ENCODE data around the gene UGT1A10. TPM values are rescaled to one million over a fixed set of nuclear protein-coding genes. Genes with fewer than 3 reads are reported as not detected.

Gene UGT1A10
- total RNA-seq, 1 donor: not detected

- Histone ChIP-seq H3K4me2 (ENCODE audit: insufficient read depth, low read length) (no peak within 1 kb of the TSS), H3K9me3 (ENCODE audit: low read depth, low read length) (no peaks in the 10 kb centered on the region), H2AFZ (ENCODE audit: low read length) (no peak within 1 kb of the TSS), H3K27me3 (ENCODE audit: insufficient read depth, low read length) (no peaks in the 10 kb centered on the region), H3K36me3 (ENCODE audit: insufficient read depth, low read length) (no peaks in the 10 kb centered on the region), H3K79me2 (ENCODE audit: insufficient read depth, low read length) (no peaks in the 10 kb centered on the region), H3K4me3 (ENCODE audit: insufficient read depth, low read length) (no peak within 1 kb of the TSS), H4K20me1 (ENCODE audit: insufficient read depth, low read length) (no peaks in the 10 kb centered on the region), H3K4me1 (ENCODE audit: insufficient read depth, low read length) (no peaks in the 10 kb centered on the region), H3K27ac (ENCODE audit: low read depth, low read length) (no peak within 1 kb of the TSS)
- TF ChIP-seq CTCF (IDR thresholded peaks at IDR 0.05; ENCODE audit: extremely low read depth, low read depth, low read length): no peak
- no peak for DNase-seq (ENCODE audit: insufficient read length, low spot score, missing footprints)
Observed at GRCh38 chr2:233681521-233682099, 45.4 kb downstream of the UGT1A10 start, which contains the start of gene UGT1A7. TSS of gene UGT1A7 (plus strand) at chr2:233681901. CDS start at chr2:233681938, 37 bp downstream.

GRCh38 chr2:233684640-233685039 lies 48.4 kb downstream of the UGT1A10 start:
- no peak overlapping the region for H3K27ac ChIP-seq (ENCODE audit: low read depth, low read length)
- H3K79me2 ChIP-seq (ENCODE audit: insufficient read depth, low read length): no peaks in the 10 kb centered on the region
- no peaks in the 10 kb centered on the region for H3K4me1 ChIP-seq (ENCODE audit: insufficient read depth, low read length)
- H2AFZ ChIP-seq (ENCODE audit: low read length): no peak overlapping the region
- DNase-seq (ENCODE audit: insufficient read length, low spot score, missing footprints): no peak
- no peaks in the 10 kb centered on the region for H3K9me3 ChIP-seq (ENCODE audit: low read depth, low read length)
- no peaks in the 10 kb centered on the region for H3K36me3 ChIP-seq (ENCODE audit: insufficient read depth, low read length)
- no peaks in the 10 kb centered on the region for H4K20me1 ChIP-seq (ENCODE audit: insufficient read depth, low read length)
- H3K4me2 ChIP-seq (ENCODE audit: insufficient read depth, low read length): no peak overlapping the region
- H3K4me3 ChIP-seq (ENCODE audit: insufficient read depth, low read length): no peak overlapping the region
- H3K27me3 ChIP-seq (ENCODE audit: insufficient read depth, low read length): no peaks in the 10 kb centered on the region
- TF ChIP-seq CTCF (IDR thresholded peaks at IDR 0.05; ENCODE audit: extremely low read depth, low read depth, low read length): no peak

GRCh38 chr2:233686928-233687327 lies 50.7 kb downstream of the UGT1A10 start:
- no peak overlapping the region for H3K27ac ChIP-seq (ENCODE audit: low read depth, low read length)
- H3K36me3 ChIP-seq (ENCODE audit: insufficient read depth, low read length): no peaks in the 10 kb centered on the region
- DNase-seq (ENCODE audit: insufficient read length, low spot score, missing footprints): no peak
- H3K4me1 ChIP-seq (ENCODE audit: insufficient read depth, low read length): peaks cover 6% of the 10 kb centered on the region
- H3K79me2 ChIP-seq (ENCODE audit: insufficient read depth, low read length): no peaks in the 10 kb centered on the region
- TF ChIP-seq CTCF (IDR thresholded peaks at IDR 0.05; ENCODE audit: extremely low read depth, low read depth, low read length): no peak
- H3K27me3 ChIP-seq (ENCODE audit: insufficient read depth, low read length): no peaks in the 10 kb centered on the region
- no peak overlapping the region for H2AFZ ChIP-seq (ENCODE audit: low read length)
- H3K4me2 ChIP-seq (ENCODE audit: insufficient read depth, low read length): no peak overlapping the region
- H3K4me3 ChIP-seq (ENCODE audit: insufficient read depth, low read length): no peak overlapping the region
- H4K20me1 ChIP-seq (ENCODE audit: insufficient read depth, low read length): no peaks in the 10 kb centered on the region
- H3K9me3 ChIP-seq (ENCODE audit: low read depth, low read length): no peaks in the 10 kb centered on the region

- Histone ChIP-seq H3K4me3 (ENCODE audit: insufficient read depth, low read length) (no peak overlapping the region), H3K36me3 (ENCODE audit: insufficient read depth, low read length) (no peaks in the 10 kb centered on the region), H3K79me2 (ENCODE audit: insufficient read depth, low read length) (no peaks in the 10 kb centered on the region), H3K27me3 (ENCODE audit: insufficient read depth, low read length) (peaks cover 8% of the 10 kb centered on the region), H3K27ac (ENCODE audit: low read depth, low read length) (no peak overlapping the region), H3K4me1 (ENCODE audit: insufficient read depth, low read length) (peaks cover 6% of the 10 kb centered on the region), H3K4me2 (ENCODE audit: insufficient read depth, low read length) (no peak overlapping the region), H2AFZ (ENCODE audit: low read length) (no peak overlapping the region), H3K9me3 (ENCODE audit: low read depth, low read length) (no peaks in the 10 kb centered on the region), H4K20me1 (ENCODE audit: insufficient read depth, low read length) (no peaks in the 10 kb centered on the region)
- DNase-seq (ENCODE audit: insufficient read length, low spot score, missing footprints): no peak
- no peak for TF ChIP-seq CTCF (IDR thresholded peaks at IDR 0.05; ENCODE audit: extremely low read depth, low read depth, low read length)
Observed at GRCh38 chr2:233688341-233688740, 52.1 kb downstream of the UGT1A10 start.

All from osteoblast (primary cell).